ENCODE data around the gene RPRD1A. TPM values are rescaled to one million over a fixed set of nuclear protein-coding genes. Genes with fewer than 3 reads are reported as not detected.

The RPRD1A gene
- total RNA-seq, 4 donors from 2014 or later = 55.2 to 99.1 (median 71.1) TPM

DNA sequence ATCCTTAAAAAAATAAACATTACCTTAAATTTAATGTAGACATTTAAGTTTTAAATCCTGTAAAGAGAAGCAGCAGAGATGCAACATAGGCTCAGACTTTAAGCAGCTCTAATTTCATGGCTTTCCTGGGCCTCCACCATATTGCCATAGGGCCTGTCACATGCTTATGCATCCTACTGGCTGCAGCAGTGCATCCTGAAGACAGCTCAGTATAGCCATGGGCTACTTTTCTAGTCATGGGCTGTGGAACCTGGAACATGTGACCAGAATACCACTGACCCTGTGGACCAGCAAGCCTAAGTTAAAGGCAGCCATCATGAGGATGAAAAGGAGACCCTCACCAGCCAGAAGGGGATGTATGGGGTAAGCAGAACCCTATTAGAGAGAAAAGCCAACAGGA, 84.2 kb downstream of the RPRD1A start:
- intact Hi-C loops (cut with DNase I; ENCODE audit: low total_unique reads) = no loop called here
- no peak for TF ChIP-seq POLR2A (IDR thresholded peaks at IDR 0.05)
- TF ChIP-seq, protein P1, sequence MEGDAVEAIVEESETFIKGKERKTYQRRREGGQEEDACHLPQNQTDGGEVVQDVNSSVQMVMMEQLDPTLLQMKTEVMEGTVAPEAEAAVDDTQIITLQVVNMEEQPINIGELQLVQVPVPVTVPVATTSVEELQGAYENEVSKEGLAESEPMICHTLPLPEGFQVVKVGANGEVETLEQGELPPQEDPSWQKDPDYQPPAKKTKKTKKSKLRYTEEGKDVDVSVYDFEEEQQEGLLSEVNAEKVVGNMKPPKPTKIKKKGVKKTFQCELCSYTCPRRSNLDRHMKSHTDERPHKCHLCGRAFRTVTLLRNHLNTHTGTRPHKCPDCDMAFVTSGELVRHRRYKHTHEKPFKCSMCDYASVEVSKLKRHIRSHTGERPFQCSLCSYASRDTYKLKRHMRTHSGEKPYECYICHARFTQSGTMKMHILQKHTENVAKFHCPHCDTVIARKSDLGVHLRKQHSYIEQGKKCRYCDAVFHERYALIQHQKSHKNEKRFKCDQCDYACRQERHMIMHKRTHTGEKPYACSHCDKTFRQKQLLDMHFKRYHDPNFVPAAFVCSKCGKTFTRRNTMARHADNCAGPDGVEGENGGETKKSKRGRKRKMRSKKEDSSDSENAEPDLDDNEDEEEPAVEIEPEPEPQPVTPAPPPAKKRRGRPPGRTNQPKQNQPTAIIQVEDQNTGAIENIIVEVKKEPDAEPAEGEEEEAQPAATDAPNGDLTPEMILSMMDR (IDR thresholded peaks at IDR 0.05) = no peak
- Histone ChIP-seq H3K36me3 (no peaks in the 10 kb centered on the region), H3K4me1 (no peaks in the 10 kb centered on the region), H3K27me3 (no peaks in the 10 kb centered on the region), H3K4me3 (no peak overlapping the region), H3K9me3 (no peaks in the 10 kb centered on the region), H3K27ac (no peak overlapping the region)
- DNase-seq = no peak

DNA sequence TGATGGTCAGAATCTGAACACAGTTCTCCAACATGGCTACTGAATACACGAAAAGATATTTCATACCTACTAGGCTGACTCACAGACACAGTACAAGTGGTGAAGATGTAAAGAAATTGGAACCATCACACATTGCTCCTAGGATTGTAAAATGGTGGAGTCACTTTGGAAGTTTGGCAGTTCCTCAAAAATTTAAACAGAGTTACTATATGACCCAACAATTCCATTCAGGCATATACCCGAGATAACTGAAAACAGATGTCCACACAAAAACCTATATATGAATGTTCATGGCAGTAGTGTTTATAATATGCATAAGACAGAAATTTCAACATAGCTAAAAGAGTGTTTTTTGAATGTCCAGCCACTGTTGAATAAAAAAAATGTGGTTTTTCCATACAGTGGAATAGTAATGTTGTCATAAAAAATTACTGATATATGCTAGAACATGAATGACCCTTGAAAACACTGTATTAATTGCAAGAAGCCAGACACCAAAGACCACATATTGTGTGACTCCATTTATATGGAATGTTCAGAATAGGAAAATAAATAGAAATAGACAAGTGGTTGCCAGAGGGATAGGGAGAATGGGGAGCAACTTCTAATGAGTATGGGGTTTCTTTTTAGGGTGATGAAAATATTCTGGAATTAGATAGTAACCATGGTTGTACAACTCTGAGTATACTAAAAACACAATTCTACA, 84.8 kb downstream of the RPRD1A start:
- no peak for TF ChIP-seq POLR2A (IDR thresholded peaks at IDR 0.05)
- TF ChIP-seq, protein P1 (IDR thresholded peaks at IDR 0.05) = no peak
- no peaks in the 10 kb centered on the region for H3K9me3 ChIP-seq
- H3K27me3 ChIP-seq = no peaks in the 10 kb centered on the region
- no peak overlapping the region for H3K27ac ChIP-seq
- no peak for DNase-seq
- intact Hi-C loops (cut with DNase I; ENCODE audit: low total_unique reads) = no loop called here
- no peaks in the 10 kb centered on the region for H3K36me3 ChIP-seq
- H3K4me1 ChIP-seq = no peaks in the 10 kb centered on the region
- no peak overlapping the region for H3K4me3 ChIP-seq

DNA sequence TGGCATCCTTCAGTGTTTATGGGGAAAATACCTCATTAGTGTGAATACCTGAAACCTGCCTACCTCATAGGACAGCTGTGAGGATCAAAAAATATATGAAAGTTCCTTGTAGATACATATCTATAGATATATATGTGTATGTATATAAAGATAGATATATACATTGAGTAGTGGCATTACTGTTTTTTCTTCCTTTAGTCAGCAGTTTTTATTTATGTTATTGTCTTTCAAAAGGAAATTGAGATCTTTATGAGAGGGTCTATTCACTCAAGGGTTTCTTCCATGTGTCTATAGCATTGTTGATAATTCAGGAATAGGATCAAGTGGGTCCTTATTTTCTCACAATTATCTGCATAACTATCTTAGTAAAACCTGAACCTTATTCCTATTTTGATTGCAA, 88.2 kb downstream of the RPRD1A start:
- DNase-seq = no peak

DNA sequence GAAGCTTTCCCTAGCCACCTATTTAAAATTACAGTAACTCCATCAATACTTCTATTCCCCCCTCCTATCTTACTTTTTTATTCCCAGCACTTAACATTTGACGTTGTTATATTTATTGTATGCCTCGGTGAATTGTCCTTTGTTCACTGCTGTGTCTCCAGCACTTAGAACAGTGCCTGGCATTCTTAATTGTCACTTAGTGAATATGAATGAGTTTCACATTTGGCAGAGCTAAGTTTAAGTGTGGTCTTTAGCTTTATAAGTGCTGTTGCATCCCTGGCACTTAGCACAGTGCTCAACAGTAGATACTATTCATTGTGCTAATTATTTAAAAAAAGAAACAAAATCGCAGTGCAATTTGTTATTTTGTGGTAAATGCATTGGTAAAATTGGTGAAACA, 93.2 kb downstream of the RPRD1A start:
- H3K27me3 ChIP-seq = no peaks in the 10 kb centered on the region
- H3K9me3 ChIP-seq = no peaks in the 10 kb centered on the region
- H3K4me3 ChIP-seq = no peak overlapping the region
- no peaks in the 10 kb centered on the region for H3K36me3 ChIP-seq
- intact Hi-C loops (cut with DNase I; ENCODE audit: low total_unique reads) = no loop called here
- no peak for TF ChIP-seq POLR2A (IDR thresholded peaks at IDR 0.05)
- TF ChIP-seq, protein P1 (IDR thresholded peaks at IDR 0.05) = no peak
- peaks cover 3 to 8% of the 10 kb centered on the region in 2 donors for H3K4me1 ChIP-seq
- DNase-seq = no peak
- no peak overlapping the region for H3K27ac ChIP-seq

More for the DNA sequence above, 88.2 kb downstream of the RPRD1A start:
- Histone ChIP-seq H3K27me3 (no peaks in the 10 kb centered on the region), H3K4me3 (no peak overlapping the region), H3K4me1 (no peaks in the 10 kb centered on the region), H3K27ac (no peak overlapping the region), H3K36me3 (no peaks in the 10 kb centered on the region), H3K9me3 (no peaks in the 10 kb centered on the region)
- intact Hi-C loops (cut with DNase I; ENCODE audit: low total_unique reads) = no loop called here
- TF ChIP-seq, protein P1 (IDR thresholded peaks at IDR 0.05) = no peak
- no peak for TF ChIP-seq POLR2A (IDR thresholded peaks at IDR 0.05)

DNA sequence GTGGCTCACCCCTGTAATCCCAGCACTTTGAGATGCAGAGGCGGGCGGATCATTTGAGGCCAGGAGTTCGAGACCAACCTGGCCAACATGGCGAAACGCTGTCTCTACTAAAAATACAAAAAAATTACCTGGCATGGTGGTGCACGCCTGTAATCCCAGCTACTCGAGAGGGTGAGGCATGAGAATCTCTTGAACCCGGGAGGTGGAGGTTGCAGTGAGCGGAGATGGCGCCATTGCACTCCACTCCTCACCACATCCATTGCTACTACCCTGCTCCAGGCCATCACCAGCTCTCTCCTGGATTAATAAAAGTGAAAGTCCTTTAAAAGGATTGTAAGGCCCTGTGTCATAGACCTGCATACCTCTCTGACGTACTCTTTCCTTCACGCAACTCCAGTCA, 93.7 kb downstream of the RPRD1A start:
- H3K4me1 ChIP-seq = peaks cover 3 to 8% of the 10 kb centered on the region in 2 donors
- no peak for DNase-seq
- TF ChIP-seq, protein P1 (IDR thresholded peaks at IDR 0.05) = no peak
- no peak for TF ChIP-seq POLR2A (IDR thresholded peaks at IDR 0.05)
- intact Hi-C loops (cut with DNase I; ENCODE audit: low total_unique reads) = no loop called here
- H3K9me3 ChIP-seq = no peaks in the 10 kb centered on the region
- no peaks in the 10 kb centered on the region for H3K27me3 ChIP-seq
- H3K27ac ChIP-seq = no peak overlapping the region
- no peak overlapping the region for H3K4me3 ChIP-seq
- H3K36me3 ChIP-seq = no peaks in the 10 kb centered on the region

All from uterus (tissue), 4 donors.